Fibroblast of gingiva (primary cell): Measurements from ENCODE around the gene CRB3.
A peak's percentile ranks its signal among the peaks of the same experiment; 100 is the strongest.

Source experiments
- DNase-seq: peaks from one replicate; pipeline ENCODE4 v3.0.0-alpha.2; 2011; ENCODE audit warnings: low read depth

Gene CRB3

DNA sequence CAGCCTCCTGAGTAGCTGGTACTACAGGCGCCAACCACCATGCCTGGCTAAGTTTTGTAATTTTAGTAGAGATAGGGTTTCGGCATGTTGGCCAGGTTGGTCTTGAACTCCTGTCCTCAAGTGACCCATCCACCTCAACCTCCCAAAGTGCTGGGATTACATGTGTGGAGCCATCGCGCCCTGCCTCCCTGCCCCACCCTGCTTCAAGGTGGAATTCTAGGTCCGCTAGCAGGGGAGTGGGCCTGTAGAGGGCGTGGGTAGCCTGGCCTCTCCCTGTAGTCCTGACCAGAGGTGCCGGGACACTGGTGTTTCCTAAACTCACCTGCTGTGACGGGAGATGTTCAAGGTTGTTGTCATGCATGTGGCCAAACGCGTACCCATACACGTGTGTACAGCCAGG is 30.9 kb upstream of the CRB3 start:
- no peak for DNase-seq

DNA sequence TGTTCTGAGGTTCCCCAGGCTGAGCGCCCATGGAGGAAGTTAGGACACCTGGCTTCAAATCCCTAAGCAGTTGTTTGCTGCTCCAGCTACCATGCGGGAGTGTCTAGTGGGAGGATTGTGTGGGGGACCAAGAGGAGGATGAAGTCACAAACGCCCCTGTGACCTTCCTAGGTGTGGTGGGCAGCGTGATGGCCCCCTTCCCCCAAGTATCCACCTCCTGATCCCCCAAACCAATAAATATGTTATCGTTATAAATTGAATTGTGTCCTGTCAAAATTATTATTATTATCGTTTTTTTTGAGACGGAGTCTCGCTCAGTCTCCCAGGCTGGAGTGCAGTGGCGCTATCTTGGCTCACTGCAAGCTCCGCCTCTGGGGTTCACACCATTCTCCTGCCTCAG is 30.4 kb upstream of the CRB3 start, which contains the start of gene SLC25A41:
Gene SLC25A41, minus strand, starts transcription at position 101 of the 400 bp plus-strand sequence. Its CDS starts 70 bp downstream, at position 31.
- no peak for DNase-seq

DNA sequence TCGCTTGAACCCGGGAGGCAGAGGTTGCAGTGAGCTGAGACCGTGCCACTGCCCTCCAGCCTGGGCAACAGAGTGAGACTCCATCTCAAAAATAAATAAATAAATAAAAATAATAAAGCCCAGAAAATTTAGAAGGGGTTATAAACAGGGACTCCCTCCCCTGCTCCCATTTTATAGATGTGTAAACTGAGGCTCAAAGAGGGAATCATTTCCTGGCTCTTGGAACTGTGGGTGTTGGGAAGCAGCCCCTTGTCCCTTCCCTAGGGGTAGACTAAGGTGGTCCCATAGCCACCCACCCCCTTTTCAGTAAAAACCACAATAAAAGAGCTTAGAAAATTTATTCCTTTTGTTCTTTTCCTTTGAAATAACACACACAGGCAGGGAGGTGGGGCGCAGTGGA is 24.3 kb upstream of the CRB3 start:
- DNase-seq = no peak

DNA sequence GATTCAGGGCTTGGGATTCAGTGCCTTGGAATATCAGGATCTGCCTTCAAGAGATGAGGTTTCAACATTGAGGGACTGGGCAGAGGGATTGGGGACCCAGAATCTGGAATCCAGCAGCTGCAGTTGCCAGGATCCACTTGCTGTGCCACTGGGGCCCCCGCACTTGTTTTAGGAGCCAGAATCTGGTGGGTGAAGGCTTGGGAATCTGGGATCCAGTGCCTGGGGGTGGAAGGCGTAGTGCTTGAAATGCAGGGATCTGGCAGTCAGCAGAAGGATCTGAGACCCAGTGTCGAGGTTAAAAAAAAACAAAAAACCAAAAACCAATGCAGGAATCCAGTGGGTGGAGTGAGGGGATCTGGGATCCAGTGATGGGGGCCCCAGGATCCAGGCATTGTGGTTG is 23.2 kb upstream of the CRB3 start:
- no peak for DNase-seq

DNA sequence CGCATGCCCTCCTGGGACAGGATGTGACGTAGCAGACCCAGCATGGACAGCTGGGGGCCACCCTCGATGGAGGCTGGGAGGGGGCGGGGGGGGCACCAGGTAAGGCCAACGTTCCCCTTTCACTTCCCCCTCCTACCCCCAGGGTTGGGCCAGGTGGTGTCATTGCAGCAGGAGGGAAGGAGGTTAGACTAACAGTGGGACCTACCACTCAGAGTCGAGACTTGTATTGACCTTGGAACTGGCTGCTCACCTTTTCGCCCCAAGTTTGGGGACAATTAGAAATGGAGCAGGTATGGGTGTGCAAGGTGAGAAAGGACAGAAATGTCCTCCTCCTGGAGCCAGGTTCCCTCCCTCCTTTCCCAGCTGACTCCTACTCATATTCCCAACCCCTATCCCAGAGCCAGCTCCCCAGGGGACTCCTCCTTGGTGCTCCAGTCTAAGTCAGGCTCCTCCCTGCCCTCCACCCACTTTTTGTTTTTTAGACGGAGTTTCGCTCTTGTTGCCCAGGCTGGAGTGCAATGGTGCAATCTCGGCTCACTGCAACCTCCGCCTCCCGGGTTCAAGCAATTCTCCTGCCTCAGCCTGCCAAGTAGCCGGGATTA is 21.9 kb upstream of the CRB3 start:
- DNase-seq = no peak

DNA sequence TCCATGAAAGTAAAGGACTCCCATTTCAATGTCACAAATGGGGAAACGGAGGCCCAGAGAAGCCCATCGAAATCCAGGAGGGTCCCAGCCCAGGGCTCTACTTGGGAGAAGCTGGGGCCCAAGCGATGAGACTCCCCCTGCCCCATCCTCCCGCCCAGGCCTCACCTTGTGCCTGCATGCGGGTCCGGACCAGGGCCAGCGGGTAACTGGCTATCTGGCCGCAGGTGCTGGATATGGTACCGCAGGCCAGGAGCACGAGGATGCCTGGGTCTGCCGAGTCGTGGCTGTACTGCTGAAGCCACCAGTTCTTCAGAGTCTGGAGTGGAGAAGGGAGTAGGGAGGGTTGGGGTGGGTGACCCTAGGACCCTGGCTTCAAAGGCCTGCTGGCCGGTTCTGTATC is 20.1 kb upstream of the CRB3 start:
- no peak for DNase-seq

DNA sequence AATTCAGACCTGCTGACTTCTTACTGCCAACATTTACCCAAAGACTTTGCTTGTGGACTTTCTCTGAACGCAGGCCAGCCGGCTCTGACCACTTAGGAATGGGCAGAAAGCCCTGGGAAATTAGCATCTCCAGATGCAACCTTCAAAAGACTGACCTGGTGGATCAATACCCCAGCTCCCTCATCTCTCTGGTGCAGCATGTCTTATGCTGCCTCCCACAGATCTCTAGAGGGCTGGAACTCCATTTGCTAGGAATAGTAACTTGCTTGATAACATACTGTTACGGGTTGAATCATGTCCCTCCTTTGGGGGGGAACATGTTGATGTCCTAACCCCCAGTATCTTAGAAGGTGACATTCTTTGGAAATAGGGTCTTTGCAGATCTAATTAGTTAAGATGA is 17.6 kb upstream of the CRB3 start:
- no peak for DNase-seq

DNA sequence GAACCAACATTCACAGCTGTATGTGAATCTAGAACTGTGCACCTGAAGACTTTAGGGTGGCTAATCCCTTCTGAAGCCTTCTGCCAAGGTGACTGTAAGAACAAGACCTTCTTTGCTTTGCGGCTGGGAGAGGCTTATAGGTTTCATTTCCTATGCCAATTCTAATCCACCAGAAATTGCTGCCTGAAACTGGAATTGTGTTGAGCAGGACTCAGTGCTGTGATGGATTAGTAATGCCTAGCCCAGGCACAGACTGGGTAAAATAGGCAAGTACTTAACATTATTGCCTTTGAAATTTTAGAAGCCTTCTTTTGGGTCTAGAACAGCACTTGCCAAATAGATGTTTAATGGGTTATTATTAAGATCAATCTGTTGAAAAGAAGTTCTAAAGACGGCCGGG is 16.0 kb upstream of the CRB3 start:
- DNase-seq = no peak

DNA sequence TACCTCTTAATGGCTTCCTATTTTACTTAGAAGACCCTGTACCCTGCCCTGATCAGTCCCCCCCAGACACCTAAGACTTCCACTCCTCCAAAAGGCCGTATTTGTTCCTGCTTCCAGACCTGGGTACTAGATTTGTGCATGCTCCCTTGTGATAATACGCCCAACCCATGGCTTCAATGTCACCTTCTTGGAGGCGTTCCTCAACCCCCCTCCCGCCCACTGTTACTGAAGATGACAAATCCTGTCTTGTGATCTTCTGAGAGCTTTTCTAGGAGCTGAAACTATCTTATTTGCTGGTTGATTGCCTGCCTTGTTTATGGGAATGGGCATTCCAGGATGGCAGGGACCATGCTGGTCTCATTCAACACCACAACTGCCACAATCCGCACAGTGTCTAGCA is 13.9 kb upstream of the CRB3 start:
- no peak for DNase-seq

DNA sequence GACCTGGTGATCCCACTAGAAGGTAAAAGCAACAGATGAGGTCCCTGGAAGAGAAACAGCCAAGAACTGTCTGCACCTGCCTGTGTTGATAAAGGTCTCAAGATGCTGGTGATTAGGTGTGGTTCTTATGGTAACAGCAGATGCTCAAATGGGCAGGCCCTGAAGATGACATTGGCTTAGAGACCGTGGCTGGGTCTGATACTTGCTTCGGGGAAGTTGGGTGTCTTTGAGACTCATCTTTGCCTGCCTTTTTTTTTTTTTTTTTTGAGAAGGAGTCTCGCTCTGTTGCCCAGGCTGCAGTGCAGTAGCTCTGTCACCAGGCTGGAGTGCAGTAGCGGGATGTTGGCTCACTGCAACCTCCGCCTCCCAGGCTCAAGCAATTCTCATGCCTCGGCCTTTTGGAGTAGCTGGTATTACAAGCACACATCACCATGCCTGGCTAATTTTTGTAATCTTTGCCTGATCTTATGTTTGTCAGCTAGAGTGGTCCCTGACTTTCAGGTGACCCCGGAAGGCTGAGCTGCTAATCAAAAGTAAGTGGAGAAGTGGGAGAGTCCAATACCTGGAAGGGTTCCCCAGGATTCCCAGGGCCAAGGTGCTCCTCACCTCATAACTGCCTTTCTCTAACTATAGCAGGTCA is 12.4 kb upstream of the CRB3 start:
- DNase-seq = no peak

DNA sequence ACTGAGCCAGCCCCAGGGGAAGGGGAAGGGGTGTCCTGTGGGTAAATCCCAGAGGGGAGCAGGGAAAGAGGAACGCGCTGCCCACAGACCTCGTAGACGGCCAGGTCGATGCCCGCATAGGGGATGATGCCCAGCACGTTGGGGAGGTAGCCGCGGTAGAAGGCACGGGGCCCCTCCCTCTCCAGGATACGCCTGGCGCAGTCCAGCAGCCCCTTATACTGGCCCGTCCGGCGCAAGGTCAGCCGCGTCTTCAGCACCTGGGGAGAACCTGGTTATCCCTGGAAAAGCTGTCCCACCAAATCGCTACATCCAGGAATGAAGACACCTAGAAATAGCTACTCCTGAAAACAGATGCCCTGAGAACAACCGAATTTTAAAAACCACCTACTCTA is 11.9 kb upstream of the CRB3 start:
- no peak for DNase-seq

DNA sequence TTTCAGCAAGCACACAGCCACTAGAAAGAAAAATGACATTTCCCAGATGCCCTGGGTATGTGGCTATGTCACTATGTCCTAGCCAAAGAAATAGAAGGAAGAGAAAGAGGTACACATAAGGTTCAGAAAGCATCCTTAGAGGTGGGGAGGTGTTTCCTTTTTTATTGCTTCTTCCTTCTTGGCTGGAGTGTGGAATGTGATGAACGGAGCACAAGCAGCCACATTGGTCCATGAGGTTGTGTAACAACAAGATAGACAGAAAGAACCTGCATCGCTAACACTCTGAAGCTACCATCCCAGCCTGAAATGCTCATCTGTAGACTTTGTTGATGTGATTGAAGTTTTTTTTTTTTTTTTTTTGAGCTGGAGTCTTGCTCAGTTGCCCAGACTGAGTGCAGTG is 11.2 kb upstream of the CRB3 start:
- no peak for DNase-seq

DNA sequence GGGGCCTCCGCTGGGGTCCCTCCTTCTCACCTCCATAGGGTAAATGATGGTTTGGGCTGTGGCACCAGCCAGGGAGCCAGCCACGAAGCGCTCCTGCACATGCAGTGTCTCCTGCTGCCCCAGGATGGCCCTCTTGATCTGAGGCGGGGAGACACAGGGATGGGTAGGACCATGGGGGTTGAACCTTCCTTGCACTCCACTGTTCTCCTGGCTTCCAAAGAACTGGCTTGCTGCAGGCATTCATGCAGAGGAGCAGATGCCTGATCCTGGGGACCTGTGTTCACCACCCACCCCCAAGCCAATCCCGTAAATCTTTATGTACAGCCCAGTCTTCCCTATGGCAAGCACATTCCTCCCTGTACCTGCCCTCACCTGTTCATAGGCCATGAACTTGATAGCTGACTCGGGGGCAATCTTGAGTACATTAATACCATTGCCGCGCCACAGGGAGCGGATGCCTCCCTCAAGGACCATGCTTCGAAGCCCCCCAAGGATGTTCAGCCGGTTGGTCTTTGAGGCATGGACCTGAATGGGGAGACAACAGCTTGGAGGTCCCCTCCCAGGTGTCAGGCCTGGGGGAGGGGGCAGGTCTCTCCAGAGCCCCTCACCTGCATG is 10.0 kb upstream of the CRB3 start:
- DNase-seq = no peak

DNA sequence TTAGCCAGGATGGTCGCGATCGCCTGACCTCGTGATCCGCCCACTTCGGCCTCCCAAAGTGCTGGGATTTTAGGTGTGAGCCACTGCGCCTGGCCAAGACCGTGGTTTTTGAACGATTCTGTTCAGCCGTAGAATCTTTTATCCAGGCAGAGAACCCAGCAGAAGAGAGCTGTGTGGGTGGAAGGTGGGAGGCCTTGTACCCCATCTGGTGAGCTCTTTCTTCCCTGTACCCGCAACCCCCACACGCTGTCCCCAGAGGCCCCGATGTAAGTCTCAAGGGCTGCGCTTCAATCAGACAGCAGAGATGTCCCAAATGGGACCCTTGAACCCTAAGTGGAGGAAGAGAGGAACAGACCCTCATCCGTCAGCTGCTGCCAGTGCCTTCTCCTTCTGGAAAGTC is 8.1 kb upstream of the CRB3 start:
- DNase-seq = no peak

DNA sequence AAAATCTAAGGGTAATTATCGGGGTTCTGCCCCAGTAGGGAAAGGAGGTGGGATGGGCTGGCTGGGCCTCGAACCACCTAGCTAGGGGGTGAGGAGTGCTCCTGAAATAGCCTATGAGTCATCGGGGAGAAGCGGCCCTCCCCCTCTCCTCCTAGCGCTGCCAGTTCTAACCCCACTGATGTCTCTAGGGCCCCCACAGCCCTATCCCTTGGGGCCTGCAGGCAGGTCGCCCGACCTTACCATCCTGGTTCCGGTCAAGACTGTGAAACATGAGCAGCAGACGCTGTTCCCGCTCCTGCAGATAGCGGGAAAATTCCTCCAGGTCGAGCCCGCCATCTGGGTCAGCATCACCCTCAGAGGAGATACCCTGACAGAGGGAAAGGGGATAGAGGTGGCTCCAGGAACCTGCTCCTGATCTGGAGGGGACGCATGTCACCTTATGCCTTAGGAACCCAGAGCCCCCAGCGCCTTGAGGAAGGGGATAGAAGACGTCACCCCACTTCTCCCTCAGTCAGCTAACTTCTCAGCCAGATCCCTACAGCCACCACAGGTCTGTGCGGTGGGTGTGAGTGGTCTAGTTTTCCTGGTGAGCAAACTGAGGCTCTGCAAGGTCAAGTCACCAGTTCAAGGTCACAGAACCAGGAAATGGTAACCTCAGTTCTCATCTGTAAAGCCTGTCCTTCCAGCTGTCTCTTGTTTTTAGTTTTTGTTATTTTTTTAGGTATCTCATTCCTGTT is 5.9 kb upstream of the CRB3 start:
- no peak for DNase-seq

DNA sequence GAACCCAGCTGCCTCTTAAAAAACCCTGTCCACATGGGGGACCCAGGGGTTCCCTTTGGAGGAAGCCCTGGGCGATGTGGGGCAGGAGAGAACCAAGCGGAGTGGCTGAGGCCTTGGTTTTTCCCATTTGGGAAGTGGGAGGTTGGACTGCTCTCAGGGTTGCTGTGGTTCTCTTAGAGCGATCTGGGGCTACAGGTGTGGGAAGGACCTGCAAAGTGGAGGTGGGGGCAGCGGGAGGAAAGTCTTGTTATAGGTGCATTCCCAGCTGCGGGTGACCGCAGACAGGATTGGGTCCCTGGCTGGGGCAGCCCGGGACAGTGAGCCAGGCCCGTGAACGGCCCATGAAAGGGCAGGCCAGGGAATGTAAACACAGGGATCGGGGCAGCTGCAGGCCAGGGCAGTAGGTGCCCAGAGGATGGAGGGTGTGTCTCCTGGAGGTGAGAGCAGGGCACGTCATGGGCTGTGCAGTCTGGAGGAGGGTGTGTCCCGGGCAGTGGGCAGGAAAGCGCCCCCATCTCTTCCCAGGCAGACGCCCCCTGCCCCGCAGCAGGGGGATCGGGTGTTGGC is 5.3 kb upstream of the CRB3 start:
- no peak for DNase-seq

DNA sequence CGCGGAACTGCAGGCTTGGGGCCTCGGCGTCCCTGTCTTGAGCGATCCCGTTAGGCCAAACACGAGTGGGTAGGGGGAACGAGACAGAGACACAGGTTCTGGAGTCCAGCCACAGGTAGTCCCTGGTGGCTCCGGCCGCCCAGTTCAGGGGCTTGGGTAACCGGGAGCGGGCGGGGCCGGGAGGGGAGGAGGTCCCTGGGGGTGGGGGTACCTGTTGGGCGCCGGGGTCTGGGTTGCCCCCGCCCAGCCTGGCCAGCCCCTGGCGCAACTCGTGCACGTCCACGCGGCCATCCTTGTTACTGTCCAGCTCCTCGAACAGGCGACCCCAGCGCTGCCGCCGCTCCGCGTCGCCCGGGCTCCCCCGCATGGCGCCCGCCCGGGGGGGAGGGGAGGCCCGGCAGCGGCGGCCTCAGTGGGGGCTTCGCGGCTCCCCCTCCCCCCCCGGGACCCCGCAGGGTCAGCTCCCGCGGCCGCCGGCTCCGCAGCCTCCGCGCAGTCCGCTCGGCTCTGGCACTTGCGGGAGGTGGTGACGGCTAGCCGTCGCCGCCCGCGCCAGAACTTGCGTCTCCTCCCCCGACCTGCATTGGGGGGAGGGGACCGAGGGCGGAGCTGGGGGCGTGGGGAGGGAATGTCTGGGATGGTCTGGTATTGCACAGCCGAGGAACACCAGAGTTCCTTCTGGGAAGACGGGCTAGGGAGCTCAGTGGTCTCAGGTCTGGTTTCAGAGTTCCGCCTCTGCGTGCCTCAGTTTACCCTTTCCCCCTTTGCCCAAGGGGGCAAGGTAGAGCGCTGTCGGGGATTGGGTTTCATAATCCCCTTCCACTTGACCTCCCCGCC is 4.6 kb upstream of the CRB3 start, which contains the start of gene SLC25A23:
Gene SLC25A23, minus strand, starts transcription at position 531 of the 837 bp plus-strand sequence. Its CDS starts 164 bp downstream, at position 367.
- peak; percentile 76 for DNase-seq

DNA sequence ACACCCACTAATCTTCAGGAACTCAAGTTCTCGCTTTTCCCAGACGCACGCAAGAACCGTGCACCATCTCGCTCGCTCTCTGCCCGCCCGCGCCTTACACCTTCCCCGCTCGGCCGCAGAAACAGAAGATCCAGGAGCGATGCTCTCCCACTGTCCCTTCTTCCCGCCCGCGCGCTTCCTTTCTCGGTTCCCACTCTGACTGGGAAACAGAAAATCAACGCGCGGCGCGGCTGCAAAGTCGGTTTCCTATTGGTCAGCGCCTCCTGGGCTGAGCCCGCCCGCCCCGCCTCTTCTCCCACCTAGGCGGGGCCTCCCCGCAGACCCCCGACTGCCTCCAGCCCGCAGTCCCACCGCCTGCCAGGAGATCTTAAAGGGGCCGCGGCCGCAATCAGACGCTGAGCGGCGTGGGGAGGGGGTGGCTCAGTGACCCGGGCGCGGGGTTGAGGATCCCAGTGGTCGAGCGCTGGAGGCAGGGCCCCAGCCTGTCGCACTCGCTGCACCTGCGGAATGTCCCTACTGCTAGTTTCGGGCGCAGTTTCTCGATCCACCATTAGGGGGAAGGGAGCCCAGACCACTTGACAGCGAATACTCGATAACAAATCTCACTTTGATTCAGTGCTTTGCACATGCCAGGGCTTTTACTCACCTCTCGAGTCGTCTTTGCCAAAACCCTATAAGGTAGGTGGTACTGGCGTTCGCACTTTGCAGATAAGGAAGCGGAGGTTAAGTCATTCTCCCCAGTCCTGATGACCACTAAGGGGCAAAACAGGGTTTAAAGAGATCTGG is 3.8 kb upstream of the CRB3 start:
- peak; percentile 99 for DNase-seq

DNA sequence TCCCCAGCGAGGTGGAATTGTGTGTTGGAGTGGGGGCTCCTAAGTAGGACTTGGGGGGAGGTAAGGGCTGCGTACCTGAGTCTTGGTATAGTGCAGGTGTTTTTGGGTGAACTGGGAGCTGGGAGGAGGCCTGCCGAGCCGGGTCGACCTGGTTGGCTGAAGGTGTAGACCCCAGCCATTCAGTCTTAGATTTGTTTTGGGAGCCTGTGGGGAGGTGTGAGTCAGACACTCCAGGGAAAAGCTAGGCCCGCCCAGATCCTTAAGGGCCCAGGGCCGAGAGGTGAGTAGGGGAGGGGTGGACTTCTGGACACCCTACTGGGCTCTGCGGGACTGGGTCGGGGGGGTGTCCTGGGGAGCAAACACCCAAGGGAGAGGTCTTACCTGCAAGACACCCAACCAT is 935 bp downstream of the CRB3 start:
- DNase-seq = no peak

DNA sequence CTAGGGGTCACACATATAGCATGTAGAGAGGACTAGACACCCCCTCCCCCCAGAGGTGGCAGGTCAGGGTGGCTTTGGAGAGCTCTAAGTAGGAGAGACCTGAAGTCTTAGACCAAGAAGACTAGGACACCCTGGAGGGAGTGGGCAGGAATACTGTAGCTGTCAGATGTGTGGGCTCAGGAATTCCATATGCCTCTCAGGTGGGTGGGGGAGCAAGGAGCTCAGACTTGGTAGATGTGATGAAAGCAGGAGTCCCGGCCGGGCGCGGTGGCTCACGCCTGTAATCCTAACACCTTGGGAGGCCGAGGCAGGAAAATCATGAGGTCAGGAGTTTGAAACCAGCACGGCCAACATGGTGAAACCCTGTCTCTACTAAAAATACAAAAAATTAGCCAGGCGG is 1.6 kb downstream of the CRB3 start:
- no peak for DNase-seq
